Colonic mucosa (tissue), 4 donors: ENCODE results near the gene WDR7. TPM values are rescaled to one million over a fixed set of nuclear protein-coding genes. Genes with fewer than 3 reads are reported as not detected.

Source experiments
- DNase-seq: peaks from one replicate; pipeline ENCODE4 v3.0.0-alpha.2; 2020
- H3K27ac ChIP-seq: fragments of 200-600 bp; one replicate; pipeline ENCODE4 v1.8.0; 2021
- H3K27me3 ChIP-seq: fragments of 200-600 bp; one replicate; pipeline ENCODE4 v1.8.0; 2021
- H3K36me3 ChIP-seq: fragments of 200-600 bp; one replicate; pipeline ENCODE4 v1.8.0; 2021
- H3K4me1 ChIP-seq: fragments of 200-600 bp; one replicate; pipeline ENCODE4 v1.8.0; 2021; ENCODE audit warnings: mild to moderate bottlenecking
- H3K4me3 ChIP-seq: fragments of 200-600 bp; one replicate; pipeline ENCODE4 v1.8.0; 2021
- H3K9ac ChIP-seq, 2 donors: one replicate each; pipeline ENCODE4 v1.7.0; 2013; ENCODE audit warnings: control low read depth in 2 of 2, low read depth in 2 of 2, low read length in 2 of 2
- H3K9me3 ChIP-seq: fragments of 200-600 bp; one replicate; pipeline ENCODE4 v1.8.0; 2021
- intact Hi-C: fragments of 100-400 bp; cut with DNase I; formaldehyde crosslinking; loops from one replicate; pipeline ENCODE4 v1.14.1; 2022
- total RNA-seq, 2 donors: library from RNA; stranded (reverse); fragmentation: NEBNext Ultra II Directional in 1 of 2; extraction: Animal tissue kit (Norgen Biotek cat#: 25700) in 1 of 2; gene quantifications; one replicate each; pipeline ENCODE4 v1.2.1, GENCODE V29; 2021
- TF ChIP-seq, protein P1 (sequence below): fragments of 200-600 bp; IDR thresholded peaks from one replicate; pipeline ENCODE4 v1.8.0; 2022; ENCODE audit warnings: antibody characterized with exemption, mild to moderate bottlenecking
- donor health status: healthy.
- donor health status: DM: no; HTN: no; CAD: no.
- donor health status: DM: no; HTN: no; CAD: no.

Gene WDR7
- total RNA-seq, 2 donors from 2014 or later, result 16.8 to 21.2 TPM

DNA sequence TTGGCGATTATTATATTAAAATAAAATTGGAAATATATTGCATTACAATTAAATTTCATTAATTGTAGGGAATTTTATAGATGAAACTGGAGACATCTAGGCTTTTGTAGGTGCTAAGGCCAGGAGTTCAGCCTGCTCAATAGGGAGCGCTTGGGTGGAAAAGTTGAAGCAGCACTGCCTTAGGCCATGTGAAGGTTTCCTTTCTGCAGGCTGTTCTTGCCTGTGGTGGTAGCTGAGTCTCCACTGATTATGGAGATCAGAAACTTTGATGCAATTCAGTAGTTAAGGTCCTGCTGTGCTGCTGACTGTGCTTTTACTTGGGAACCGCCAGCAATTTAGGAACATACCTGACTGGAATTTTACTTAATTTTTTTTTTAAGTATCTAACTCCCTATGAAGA is 315.9 kb downstream of the WDR7 start:
- TF ChIP-seq, protein P1, sequence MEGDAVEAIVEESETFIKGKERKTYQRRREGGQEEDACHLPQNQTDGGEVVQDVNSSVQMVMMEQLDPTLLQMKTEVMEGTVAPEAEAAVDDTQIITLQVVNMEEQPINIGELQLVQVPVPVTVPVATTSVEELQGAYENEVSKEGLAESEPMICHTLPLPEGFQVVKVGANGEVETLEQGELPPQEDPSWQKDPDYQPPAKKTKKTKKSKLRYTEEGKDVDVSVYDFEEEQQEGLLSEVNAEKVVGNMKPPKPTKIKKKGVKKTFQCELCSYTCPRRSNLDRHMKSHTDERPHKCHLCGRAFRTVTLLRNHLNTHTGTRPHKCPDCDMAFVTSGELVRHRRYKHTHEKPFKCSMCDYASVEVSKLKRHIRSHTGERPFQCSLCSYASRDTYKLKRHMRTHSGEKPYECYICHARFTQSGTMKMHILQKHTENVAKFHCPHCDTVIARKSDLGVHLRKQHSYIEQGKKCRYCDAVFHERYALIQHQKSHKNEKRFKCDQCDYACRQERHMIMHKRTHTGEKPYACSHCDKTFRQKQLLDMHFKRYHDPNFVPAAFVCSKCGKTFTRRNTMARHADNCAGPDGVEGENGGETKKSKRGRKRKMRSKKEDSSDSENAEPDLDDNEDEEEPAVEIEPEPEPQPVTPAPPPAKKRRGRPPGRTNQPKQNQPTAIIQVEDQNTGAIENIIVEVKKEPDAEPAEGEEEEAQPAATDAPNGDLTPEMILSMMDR, result no peak
- Histone ChIP-seq H3K4me1 (no peaks in the 10 kb centered on the region), H3K27ac (no peak overlapping the region), H3K36me3 (no peaks in the 10 kb centered on the region), H3K27me3 (no peaks in the 10 kb centered on the region), H3K9ac (no peak overlapping the region), H3K9me3 (no peaks in the 10 kb centered on the region), H3K4me3 (no peak overlapping the region)
- intact Hi-C loops, result loop anchor here (5.0 kb wide), 1 partner anchor 50 kb away; no protein-coding TSS in a partner anchor
- DNase-seq, result no peak

DNA sequence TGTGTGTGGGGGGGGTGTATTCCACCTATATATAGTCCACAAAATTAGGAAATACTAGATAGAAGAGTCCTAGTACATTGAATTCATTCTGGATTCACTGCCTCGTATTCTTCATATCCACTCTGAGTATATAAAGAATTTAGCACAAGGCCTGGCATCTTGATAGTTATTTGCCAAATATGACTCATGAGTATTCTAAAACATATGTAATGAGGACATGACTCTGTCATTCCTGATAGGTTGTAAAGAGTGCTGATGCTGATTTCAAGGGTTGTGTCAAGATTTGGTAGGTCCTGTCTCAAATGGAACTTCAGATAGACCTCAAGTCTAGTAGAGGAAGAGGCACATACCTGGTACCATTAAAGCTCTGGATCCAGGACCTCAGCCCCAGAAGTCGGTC is 322.3 kb downstream of the WDR7 start:
- Histone ChIP-seq H3K9ac (no peak overlapping the region), H3K9me3 (no peaks in the 10 kb centered on the region), H3K27me3 (no peaks in the 10 kb centered on the region), H3K36me3 (no peaks in the 10 kb centered on the region), H3K4me3 (no peak overlapping the region), H3K4me1 (no peaks in the 10 kb centered on the region), H3K27ac (no peak overlapping the region)
- DNase-seq, result no peak
- TF ChIP-seq, protein P1, result no peak
- intact Hi-C loops, result no loop called here

DNA sequence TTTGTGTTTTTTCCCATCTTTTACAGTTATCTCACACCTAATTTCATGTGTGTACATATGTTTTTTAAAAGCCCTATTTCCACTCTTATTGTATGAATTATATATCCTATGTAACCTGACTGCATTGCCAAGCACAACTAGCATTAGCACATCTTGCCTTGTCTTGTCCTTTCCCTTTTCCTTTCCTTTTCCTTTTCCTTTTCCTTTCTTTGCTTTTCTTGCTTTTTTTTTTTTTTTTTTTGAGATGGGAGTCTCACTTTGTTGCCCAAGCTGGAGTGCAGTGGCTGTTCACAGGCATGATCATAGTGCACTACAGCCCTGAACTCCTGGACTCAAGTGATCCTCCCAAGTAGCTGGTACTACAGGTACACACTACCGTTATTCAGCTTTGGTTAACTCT is 323.0 kb downstream of the WDR7 start:
- Histone ChIP-seq H3K27me3 (no peaks in the 10 kb centered on the region), H3K9me3 (no peaks in the 10 kb centered on the region), H3K9ac (no peak overlapping the region), H3K27ac (no peak overlapping the region), H3K4me1 (no peaks in the 10 kb centered on the region), H3K36me3 (no peaks in the 10 kb centered on the region), H3K4me3 (no peak overlapping the region)
- TF ChIP-seq, protein P1, result no peak
- intact Hi-C loops, result no loop called here
- DNase-seq, result no peak

DNA sequence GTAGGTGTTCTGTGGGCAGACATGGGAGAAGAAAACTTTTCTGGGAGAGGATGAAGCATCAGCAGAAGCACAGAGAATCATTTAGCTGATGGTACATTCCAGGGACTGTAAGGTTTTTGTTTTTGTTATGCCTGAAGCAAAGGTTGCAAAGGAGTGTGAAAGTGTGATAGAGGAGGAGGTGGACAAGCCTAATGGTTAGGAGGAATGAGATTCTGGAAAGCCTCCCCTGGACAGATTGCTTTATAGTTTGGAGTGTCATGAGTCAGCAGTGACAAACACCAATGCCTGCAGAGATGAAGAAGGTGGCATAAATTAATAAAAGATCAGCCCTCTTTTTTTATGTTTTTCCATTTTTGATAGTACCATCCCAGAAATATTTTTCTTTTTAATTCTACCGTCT is 324.1 kb downstream of the WDR7 start:
- DNase-seq, result no peak
- intact Hi-C loops, result no loop called here
- TF ChIP-seq, protein P1, result no peak
- no peaks in the 10 kb centered on the region for H3K9me3 ChIP-seq
- no peaks in the 10 kb centered on the region for H3K4me1 ChIP-seq
- no peak overlapping the region for H3K4me3 ChIP-seq
- H3K9ac ChIP-seq, result no peak overlapping the region
- no peaks in the 10 kb centered on the region for H3K36me3 ChIP-seq
- no peak overlapping the region for H3K27ac ChIP-seq
- H3K27me3 ChIP-seq, result no peaks in the 10 kb centered on the region

DNA sequence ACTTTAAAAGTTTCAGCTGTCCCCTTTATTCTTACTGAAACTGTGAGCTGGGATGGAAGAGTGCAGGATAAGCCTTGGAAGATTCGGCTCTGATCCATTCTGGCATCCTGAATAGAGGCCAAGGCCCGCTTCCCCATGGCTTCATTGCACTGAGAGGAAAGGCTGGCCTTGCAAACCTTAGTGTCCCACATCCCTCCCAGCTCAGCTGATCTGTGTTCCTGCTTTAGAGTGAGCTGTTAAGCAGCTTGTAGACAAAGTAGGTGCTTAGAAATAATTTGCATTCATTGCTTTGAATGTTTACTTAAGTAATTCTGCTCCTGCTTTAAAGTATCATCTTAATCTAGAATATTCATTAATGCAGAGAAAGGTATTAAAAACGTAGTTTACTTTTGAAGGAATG is 326.1 kb downstream of the WDR7 start:
- Histone ChIP-seq H3K9ac (no peak overlapping the region), H3K9me3 (no peaks in the 10 kb centered on the region), H3K4me1 (no peaks in the 10 kb centered on the region), H3K27ac (no peak overlapping the region), H3K4me3 (no peak overlapping the region), H3K36me3 (no peaks in the 10 kb centered on the region), H3K27me3 (no peaks in the 10 kb centered on the region)
- TF ChIP-seq, protein P1, result no peak
- intact Hi-C loops, result no loop called here
- no peak for DNase-seq

DNA sequence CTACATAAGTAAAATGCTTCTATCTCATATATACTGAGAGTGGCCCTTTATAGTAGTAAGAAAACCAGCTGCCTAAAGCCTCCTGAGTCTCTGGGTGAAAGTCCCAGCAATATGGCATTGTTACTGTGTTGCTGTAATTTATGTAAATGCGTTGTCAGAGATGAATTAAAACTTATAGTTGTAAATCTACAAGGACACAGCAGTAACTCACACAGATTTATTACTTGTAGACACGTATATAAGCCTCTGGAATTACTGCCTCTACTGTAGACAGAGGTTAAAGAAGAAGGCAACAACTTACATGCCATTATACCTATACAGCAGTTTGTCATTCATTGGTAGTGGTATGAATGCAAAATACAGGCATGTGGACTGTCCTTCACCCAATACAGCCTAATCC is 326.6 kb downstream of the WDR7 start:
- no peaks in the 10 kb centered on the region for H3K9me3 ChIP-seq
- H3K4me3 ChIP-seq, result no peak overlapping the region
- no peaks in the 10 kb centered on the region for H3K4me1 ChIP-seq
- H3K9ac ChIP-seq, result no peak overlapping the region
- no peaks in the 10 kb centered on the region for H3K36me3 ChIP-seq
- no peak overlapping the region for H3K27ac ChIP-seq
- TF ChIP-seq, protein P1, result no peak
- no peak for DNase-seq
- no peaks in the 10 kb centered on the region for H3K27me3 ChIP-seq
- intact Hi-C loops, result no loop called here
